ENCODE results near the gene CLTA. TPM values are rescaled to one million over a fixed set of nuclear protein-coding genes. Genes with fewer than 3 reads are reported as not detected.
"Not testable (repeated sequence)": the region's sequence is repeated elsewhere in the genome, so short reads cannot be mapped to it uniquely, and the experiment has no call there.

CLTA gene
- total RNA-seq, 2 donors from 2014 or later: 221 to 240 TPM

DNA sequence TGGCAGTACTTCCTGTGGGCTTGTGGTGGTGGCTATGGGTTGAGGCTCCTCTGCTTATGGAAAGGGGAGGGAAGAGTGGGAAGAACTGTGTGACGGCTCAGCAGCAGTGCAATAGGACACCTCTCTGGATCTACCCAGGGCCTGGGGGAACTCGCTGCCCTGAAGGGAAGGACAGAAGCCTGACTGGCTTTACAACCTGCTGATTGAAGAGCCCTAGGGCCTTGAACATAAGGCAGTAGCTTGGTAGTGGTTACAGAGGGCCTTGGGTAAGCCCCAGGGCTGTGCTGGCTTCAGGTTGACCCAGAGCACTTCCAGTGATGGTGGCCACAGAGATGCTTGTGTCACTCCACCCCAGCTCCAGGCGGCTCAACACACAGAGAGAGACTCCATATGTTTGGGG lies 16.0 kb upstream of the CLTA start:
- peaks cover 12% of the 10 kb centered on the region for H3K9me3 ChIP-seq (ENCODE audit: control insufficient read depth, low read length)
- no peak overlapping the region for H3K4me3 ChIP-seq (ENCODE audit: low read length)
- Mint-ChIP-seq H3K36me3 (ENCODE audit: low read depth) (peaks cover 2% of the 10 kb centered on the region), H3K4me3 (no peak overlapping the region), H3K27ac (no peak overlapping the region), H3K9me3 (peaks cover 22% of the 10 kb centered on the region), H3K4me1 (peaks cover 4% of the 10 kb centered on the region), H3K27me3 (ENCODE audit: insufficient read depth) (peaks cover 6% of the 10 kb centered on the region)
- 86% methylated on average over 3 of the region's 3 CpGs; no CpG with 5 or more reads in 1 of the 2 experiments for WGBS, 2 experiments (ENCODE audit: insufficient coverage in 1 of 2, insufficient read length in 1 of 2)
- H3K4me1 ChIP-seq (ENCODE audit: control insufficient read depth, insufficient read depth, low read length): no peaks in the 10 kb centered on the region
- H3K36me3 ChIP-seq (ENCODE audit: control insufficient read depth, insufficient read depth, low read length): no peaks in the 10 kb centered on the region
- no peak overlapping the region for H3K9ac ChIP-seq (ENCODE audit: extremely low read depth, low read length, poor library complexity, severe bottlenecking)
- H3K27ac ChIP-seq (ENCODE audit: low read depth, low read length): no peak overlapping the region
- no peak for DNase-seq
- TF ChIP-seq, protein P1, sequence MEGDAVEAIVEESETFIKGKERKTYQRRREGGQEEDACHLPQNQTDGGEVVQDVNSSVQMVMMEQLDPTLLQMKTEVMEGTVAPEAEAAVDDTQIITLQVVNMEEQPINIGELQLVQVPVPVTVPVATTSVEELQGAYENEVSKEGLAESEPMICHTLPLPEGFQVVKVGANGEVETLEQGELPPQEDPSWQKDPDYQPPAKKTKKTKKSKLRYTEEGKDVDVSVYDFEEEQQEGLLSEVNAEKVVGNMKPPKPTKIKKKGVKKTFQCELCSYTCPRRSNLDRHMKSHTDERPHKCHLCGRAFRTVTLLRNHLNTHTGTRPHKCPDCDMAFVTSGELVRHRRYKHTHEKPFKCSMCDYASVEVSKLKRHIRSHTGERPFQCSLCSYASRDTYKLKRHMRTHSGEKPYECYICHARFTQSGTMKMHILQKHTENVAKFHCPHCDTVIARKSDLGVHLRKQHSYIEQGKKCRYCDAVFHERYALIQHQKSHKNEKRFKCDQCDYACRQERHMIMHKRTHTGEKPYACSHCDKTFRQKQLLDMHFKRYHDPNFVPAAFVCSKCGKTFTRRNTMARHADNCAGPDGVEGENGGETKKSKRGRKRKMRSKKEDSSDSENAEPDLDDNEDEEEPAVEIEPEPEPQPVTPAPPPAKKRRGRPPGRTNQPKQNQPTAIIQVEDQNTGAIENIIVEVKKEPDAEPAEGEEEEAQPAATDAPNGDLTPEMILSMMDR (conservative IDR thresholded peaks at IDR 0.05): no peak
- no peaks in the 10 kb centered on the region for H3K27me3 ChIP-seq (ENCODE audit: control insufficient read depth, insufficient read depth, low read length, poor library complexity, severe bottlenecking)

DNA sequence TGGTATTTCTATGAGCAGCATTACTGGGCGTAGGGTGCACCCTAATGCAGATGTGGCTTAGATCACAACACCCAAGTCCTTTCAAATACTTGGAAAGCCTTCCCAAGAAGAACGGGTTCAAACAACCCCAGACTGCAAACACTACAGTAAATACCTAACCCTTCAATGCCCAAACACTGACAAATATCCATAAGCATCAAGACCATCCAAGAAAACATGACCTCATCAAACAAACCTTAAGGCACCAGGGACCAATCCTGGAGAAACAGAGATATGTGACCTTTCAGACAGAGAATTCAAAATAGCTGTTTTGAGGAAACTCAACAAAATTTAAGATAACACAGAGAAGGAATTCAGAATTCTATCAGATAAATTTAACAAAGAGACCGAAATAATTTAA lies 15.5 kb upstream of the CLTA start:
- H3K4me1 Mint-ChIP-seq; H3K36me3 ChIP-seq (ENCODE audit: control insufficient read depth, insufficient read depth, low read length); DNase-seq; H3K27me3 ChIP-seq (ENCODE audit: control insufficient read depth, insufficient read depth, low read length, poor library complexity, severe bottlenecking); H3K27ac ChIP-seq (ENCODE audit: low read depth, low read length); H3K36me3 Mint-ChIP-seq (ENCODE audit: low read depth); H3K27ac Mint-ChIP-seq; H3K4me1 ChIP-seq (ENCODE audit: control insufficient read depth, insufficient read depth, low read length); H3K4me3 ChIP-seq (ENCODE audit: low read length); H3K27me3 Mint-ChIP-seq (ENCODE audit: insufficient read depth); H3K9ac ChIP-seq (ENCODE audit: extremely low read depth, low read length, poor library complexity, severe bottlenecking); H3K4me3 Mint-ChIP-seq: not testable (repeated sequence)
- WGBS, 2 experiments (ENCODE audit: insufficient coverage in 1 of 2, insufficient read length in 1 of 2): 99 to 100% methylated on average over 2 to 3 of the region's 3 CpGs
- H3K9me3 ChIP-seq (ENCODE audit: control insufficient read depth, low read length): peaks cover 17% of the 10 kb centered on the region
- peaks cover 26% of the 10 kb centered on the region for H3K9me3 Mint-ChIP-seq

DNA sequence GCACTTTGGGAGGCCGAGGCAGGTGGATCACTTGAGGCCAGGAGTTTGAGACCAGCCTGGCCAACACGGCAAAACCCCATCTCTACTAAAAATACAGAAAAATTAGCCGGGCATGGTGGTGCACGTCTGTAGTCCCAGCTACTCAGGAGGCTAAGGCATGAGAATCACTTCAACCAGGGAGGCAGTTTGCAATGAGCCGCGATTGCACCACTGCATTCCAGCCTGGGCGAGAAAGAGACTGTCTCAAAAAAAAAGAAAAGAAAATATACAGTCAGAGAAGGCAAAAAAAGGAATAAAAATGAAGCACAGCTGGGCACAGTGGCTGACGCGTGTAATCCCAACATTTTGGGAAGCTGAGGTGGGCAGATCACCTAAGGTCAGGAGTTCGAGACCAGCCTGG lies 14.2 kb upstream of the CLTA start:
- H3K4me3 Mint-ChIP-seq; H3K27me3 ChIP-seq (ENCODE audit: control insufficient read depth, insufficient read depth, low read length, poor library complexity, severe bottlenecking); H3K9ac ChIP-seq (ENCODE audit: extremely low read depth, low read length, poor library complexity, severe bottlenecking); H3K27ac Mint-ChIP-seq; H3K36me3 ChIP-seq (ENCODE audit: control insufficient read depth, insufficient read depth, low read length); H3K4me1 ChIP-seq (ENCODE audit: control insufficient read depth, insufficient read depth, low read length); H3K4me3 ChIP-seq (ENCODE audit: low read length); H3K27me3 Mint-ChIP-seq (ENCODE audit: insufficient read depth); H3K36me3 Mint-ChIP-seq (ENCODE audit: low read depth); DNase-seq; H3K4me1 Mint-ChIP-seq; H3K27ac ChIP-seq (ENCODE audit: low read depth, low read length): not testable (repeated sequence)
- WGBS, 2 experiments (ENCODE audit: insufficient coverage in 1 of 2, insufficient read length in 1 of 2): 89 to 94% methylated on average over 8 to 10 of the region's 10 CpGs
- H3K9me3 Mint-ChIP-seq: peaks cover 39% of the 10 kb centered on the region
- H3K9me3 ChIP-seq (ENCODE audit: control insufficient read depth, low read length): peaks cover 29% of the 10 kb centered on the region

DNA sequence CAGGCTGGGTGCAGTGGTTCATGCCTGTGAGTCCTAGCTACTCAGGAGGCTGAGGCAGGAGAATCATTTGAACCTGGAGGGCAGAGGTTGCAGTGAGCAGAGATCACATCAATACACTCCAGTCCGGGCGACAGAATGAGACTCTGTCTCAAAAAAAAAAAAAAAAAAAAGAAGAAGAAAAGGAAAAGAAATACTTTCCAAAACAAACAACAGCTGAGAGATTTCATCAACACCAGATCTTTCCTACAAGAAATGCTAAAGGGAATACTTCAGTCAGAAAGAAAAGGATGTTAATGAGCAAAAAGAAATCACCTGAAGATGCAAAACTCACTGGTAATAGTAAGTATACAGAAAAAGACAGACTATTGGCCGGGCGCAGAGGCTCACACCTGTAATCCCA lies 13.2 kb upstream of the CLTA start:
- Histone ChIP-seq H3K4me3 (ENCODE audit: low read length) (no peak overlapping the region), H3K27ac (ENCODE audit: low read depth, low read length) (no peak overlapping the region), H3K9me3 (ENCODE audit: control insufficient read depth, low read length) (peaks cover 29% of the 10 kb centered on the region), H3K9ac (ENCODE audit: extremely low read depth, low read length, poor library complexity, severe bottlenecking) (no peak overlapping the region), H3K27me3 (ENCODE audit: control insufficient read depth, insufficient read depth, low read length, poor library complexity, severe bottlenecking) (no peaks in the 10 kb centered on the region), H3K4me1 (ENCODE audit: control insufficient read depth, insufficient read depth, low read length) (no peaks in the 10 kb centered on the region), H3K36me3 (ENCODE audit: control insufficient read depth, insufficient read depth, low read length) (no peaks in the 10 kb centered on the region)
- no peak for DNase-seq
- WGBS, 2 experiments (ENCODE audit: insufficient coverage in 1 of 2, insufficient read length in 1 of 2): 89 to 95% methylated on average over 2 of the region's 4 CpGs
- TF ChIP-seq, protein P1 (conservative IDR thresholded peaks at IDR 0.05): no peak
- Mint-ChIP-seq H3K27me3 (ENCODE audit: insufficient read depth) (peaks cover 7% of the 10 kb centered on the region), H3K4me1 (peaks cover 4% of the 10 kb centered on the region), H3K4me3 (no peak overlapping the region), H3K36me3 (ENCODE audit: low read depth) (peaks cover 2% of the 10 kb centered on the region), H3K9me3 (peaks cover 49% of the 10 kb centered on the region), H3K27ac (no peak overlapping the region)

DNA sequence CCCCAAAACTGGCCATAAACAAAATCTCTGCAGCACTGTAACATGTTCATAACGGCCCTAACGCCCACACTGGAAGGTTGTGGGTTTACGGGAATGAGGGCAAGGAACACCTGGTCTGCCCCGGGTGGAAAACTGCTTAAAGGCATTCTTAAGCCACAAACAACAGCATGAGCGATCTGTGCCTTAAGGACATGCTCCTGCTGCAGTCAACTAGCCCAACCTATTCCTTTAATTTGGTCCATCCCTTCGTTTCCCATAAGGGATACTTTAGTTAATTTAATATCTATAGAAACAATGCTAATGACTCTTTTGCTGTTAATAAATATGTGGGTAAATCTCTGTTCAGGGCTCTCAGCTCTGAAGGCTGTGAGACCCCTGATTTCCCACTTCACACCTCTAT lies 10.5 kb upstream of the CLTA start:
- not testable (repeated sequence) for H3K4me1 Mint-ChIP-seq; H3K4me3 Mint-ChIP-seq; DNase-seq; H3K27ac Mint-ChIP-seq; H3K4me1 ChIP-seq (ENCODE audit: control insufficient read depth, insufficient read depth, low read length); H3K4me3 ChIP-seq (ENCODE audit: low read length); H3K9ac ChIP-seq (ENCODE audit: extremely low read depth, low read length, poor library complexity, severe bottlenecking); H3K36me3 Mint-ChIP-seq (ENCODE audit: low read depth); H3K36me3 ChIP-seq (ENCODE audit: control insufficient read depth, insufficient read depth, low read length); H3K27me3 ChIP-seq (ENCODE audit: control insufficient read depth, insufficient read depth, low read length, poor library complexity, severe bottlenecking); H3K27ac ChIP-seq (ENCODE audit: low read depth, low read length); H3K27me3 Mint-ChIP-seq (ENCODE audit: insufficient read depth)
- peaks cover 29% of the 10 kb centered on the region for H3K9me3 ChIP-seq (ENCODE audit: control insufficient read depth, low read length)
- WGBS, 2 experiments (ENCODE audit: insufficient coverage in 1 of 2, insufficient read length in 1 of 2): 86 to 91% methylated on average over 1 to 5 of the region's 6 CpGs
- H3K9me3 Mint-ChIP-seq: peaks cover 53% of the 10 kb centered on the region

All from endodermal cell (in vitro differentiated cells).